ENCODE measurements around the gene CFAP53. TPM values are rescaled to one million over a fixed set of nuclear protein-coding genes. Genes with fewer than 3 reads are reported as not detected.

The CFAP53 gene
- polyA plus RNA-seq, 2 of the 4 experiments (the other 2 are of a cell fraction), result 0.54 to 0.66 TPM

DNA sequence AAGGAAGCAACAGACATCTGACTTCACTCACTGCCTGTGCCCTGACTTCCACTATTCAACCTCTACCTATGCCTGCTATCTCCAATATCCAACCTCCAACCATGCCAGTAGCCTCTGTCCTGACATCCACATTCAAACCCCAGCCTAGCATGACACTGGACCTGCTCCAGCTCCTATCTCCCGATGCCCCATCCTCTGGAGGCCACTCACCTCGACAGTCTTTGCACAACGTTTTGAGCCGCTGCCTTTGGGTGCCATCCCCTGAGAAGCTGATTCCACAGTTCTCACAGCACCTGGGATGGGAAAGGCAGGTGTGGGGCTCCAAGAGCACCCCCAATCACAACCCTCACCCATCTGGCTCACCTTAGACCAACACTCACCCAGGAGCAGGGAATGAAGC lies 10.2 kb upstream of the CFAP53 start:
- no peaks in the 10 kb centered on the region for H3K9me3 ChIP-seq
- POLR2A ChIA-PET, result no interaction called here
- H3K27ac ChIP-seq, result no peak overlapping the region
- no peak overlapping the region for H3K4me3 ChIP-seq
- no peak for ATAC-seq
- H3K4me1 ChIP-seq, result peaks cover 20% of the 10 kb centered on the region; the same call in 2 of the 3 replicates
- CTCF ChIA-PET, result interaction anchor here (1.0 to 1.1 kb wide), 2 partner anchors 8 to 58 kb away, joined by 3 read pairs; no protein-coding TSS in a partner anchor
- FAIRE-seq, result no peak
- TF ChIP-seq, protein P1, sequence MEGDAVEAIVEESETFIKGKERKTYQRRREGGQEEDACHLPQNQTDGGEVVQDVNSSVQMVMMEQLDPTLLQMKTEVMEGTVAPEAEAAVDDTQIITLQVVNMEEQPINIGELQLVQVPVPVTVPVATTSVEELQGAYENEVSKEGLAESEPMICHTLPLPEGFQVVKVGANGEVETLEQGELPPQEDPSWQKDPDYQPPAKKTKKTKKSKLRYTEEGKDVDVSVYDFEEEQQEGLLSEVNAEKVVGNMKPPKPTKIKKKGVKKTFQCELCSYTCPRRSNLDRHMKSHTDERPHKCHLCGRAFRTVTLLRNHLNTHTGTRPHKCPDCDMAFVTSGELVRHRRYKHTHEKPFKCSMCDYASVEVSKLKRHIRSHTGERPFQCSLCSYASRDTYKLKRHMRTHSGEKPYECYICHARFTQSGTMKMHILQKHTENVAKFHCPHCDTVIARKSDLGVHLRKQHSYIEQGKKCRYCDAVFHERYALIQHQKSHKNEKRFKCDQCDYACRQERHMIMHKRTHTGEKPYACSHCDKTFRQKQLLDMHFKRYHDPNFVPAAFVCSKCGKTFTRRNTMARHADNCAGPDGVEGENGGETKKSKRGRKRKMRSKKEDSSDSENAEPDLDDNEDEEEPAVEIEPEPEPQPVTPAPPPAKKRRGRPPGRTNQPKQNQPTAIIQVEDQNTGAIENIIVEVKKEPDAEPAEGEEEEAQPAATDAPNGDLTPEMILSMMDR (IDR thresholded peaks at IDR 0.05), result no peak
- TF ChIP-seq CBX8 (IDR thresholded peaks at IDR 0.05) (no peak), RAD21 (conservative IDR thresholded peaks at IDR 0.05 in 1 of 2, IDR thresholded peaks at IDR 0.05 in 1 of 2) (no peak), EP300 (IDR thresholded peaks at IDR 0.05) (no peak), CBX2 (IDR thresholded peaks at IDR 0.05; ENCODE audit: borderline replicate concordance, low read depth) (no peak), GATA3 (IDR thresholded peaks at IDR 0.05; ENCODE audit: borderline replicate concordance) (no peak), MAZ (IDR thresholded peaks at IDR 0.05; ENCODE audit: borderline replicate concordance, low read depth, low read length) (no peak), SREBF2 (IDR thresholded peaks at IDR 0.05) (no peak), ZC3H11A (IDR thresholded peaks at IDR 0.05) (no peak)
- TF ChIP-seq, protein P2, sequence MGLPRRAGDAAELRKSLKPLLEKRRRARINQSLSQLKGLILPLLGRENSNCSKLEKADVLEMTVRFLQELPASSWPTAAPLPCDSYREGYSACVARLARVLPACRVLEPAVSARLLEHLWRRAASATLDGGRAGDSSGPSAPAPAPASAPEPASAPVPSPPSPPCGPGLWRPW (IDR thresholded peaks at IDR 0.05), result no peak
- TF ChIP-seq, protein P3, sequence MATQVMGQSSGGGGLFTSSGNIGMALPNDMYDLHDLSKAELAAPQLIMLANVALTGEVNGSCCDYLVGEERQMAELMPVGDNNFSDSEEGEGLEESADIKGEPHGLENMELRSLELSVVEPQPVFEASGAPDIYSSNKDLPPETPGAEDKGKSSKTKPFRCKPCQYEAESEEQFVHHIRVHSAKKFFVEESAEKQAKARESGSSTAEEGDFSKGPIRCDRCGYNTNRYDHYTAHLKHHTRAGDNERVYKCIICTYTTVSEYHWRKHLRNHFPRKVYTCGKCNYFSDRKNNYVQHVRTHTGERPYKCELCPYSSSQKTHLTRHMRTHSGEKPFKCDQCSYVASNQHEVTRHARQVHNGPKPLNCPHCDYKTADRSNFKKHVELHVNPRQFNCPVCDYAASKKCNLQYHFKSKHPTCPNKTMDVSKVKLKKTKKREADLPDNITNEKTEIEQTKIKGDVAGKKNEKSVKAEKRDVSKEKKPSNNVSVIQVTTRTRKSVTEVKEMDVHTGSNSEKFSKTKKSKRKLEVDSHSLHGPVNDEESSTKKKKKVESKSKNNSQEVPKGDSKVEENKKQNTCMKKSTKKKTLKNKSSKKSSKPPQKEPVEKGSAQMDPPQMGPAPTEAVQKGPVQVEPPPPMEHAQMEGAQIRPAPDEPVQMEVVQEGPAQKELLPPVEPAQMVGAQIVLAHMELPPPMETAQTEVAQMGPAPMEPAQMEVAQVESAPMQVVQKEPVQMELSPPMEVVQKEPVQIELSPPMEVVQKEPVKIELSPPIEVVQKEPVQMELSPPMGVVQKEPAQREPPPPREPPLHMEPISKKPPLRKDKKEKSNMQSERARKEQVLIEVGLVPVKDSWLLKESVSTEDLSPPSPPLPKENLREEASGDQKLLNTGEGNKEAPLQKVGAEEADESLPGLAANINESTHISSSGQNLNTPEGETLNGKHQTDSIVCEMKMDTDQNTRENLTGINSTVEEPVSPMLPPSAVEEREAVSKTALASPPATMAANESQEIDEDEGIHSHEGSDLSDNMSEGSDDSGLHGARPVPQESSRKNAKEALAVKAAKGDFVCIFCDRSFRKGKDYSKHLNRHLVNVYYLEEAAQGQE (IDR thresholded peaks at IDR 0.05), result no peak
- H3K4me2 ChIP-seq, result no peak overlapping the region
- 88% methylated on average over 4 of the region's 4 CpGs for WGBS (ENCODE audit: missing lambda C conversion rate)
- DNase-seq (ENCODE audit: low read depth in 1 of 2, low spot score in 1 of 2), result no peak

DNA sequence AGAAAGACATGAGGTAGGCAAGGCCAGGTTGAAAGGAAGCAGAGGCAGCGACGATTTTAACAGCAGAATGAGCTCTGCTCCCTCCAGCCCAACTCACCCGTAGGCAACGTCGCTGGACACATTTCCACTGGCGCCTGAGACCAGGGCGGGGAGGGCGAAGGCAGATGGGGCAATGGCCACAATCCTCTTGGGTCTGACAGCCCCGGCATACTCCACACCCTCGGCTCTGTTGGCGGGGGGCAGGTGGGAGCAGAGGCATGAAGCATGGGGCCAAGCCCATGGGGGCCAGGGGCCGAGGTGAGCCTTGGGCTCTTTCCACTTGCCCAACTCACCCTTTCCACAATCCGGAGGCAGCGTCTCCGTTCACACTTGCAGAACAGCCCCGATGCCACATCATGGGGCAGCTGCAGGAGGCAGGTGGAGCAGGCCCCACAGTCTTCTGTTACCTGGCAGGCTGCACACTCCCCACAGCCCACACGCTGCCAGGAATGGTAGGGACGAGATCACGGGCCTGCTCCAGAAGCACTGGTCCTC lies 9.3 kb upstream of the CFAP53 start:
- Histone ChIP-seq H3K4me1 (peaks cover 20% of the 10 kb centered on the region; the same call in 2 of the 3 replicates), H3K4me3 (no peak overlapping the region), H3K27ac (no peak overlapping the region), H3K9me3 (no peaks in the 10 kb centered on the region), H3K4me2 (no peak overlapping the region)
- TF ChIP-seq TP53 (CRISPR knock-in tag; IDR thresholded peaks at IDR 0.05) (no peak), HOXA7 (CRISPR knock-in tag; IDR thresholded peaks at IDR 0.05) (no peak), JUN (IDR thresholded peaks at IDR 0.05) (no peak), TFCP2L1 (CRISPR knock-in tag; IDR thresholded peaks at IDR 0.05) (no peak), CHD2 (IDR thresholded peaks at IDR 0.05; ENCODE audit: low read length, partially characterized antibody) (no peak), CHD4 (IDR thresholded peaks at IDR 0.05; ENCODE audit: borderline replicate concordance) (no peak)
- TF ChIP-seq, protein P4, sequence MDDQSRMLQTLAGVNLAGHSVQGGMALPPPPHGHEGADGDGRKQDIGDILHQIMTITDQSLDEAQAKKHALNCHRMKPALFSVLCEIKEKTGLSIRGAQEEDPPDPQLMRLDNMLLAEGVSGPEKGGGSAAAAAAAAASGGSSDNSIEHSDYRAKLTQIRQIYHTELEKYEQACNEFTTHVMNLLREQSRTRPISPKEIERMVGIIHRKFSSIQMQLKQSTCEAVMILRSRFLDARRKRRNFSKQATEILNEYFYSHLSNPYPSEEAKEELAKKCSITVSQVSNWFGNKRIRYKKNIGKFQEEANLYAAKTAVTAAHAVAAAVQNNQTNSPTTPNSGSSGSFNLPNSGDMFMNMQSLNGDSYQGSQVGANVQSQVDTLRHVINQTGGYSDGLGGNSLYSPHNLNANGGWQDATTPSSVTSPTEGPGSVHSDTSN (IDR thresholded peaks at IDR 0.05), result no peak
- WGBS (ENCODE audit: missing lambda C conversion rate), result 96% methylated on average over 14 of the region's 19 CpGs
- ChIA-PET POLR2A (no interaction called here), CTCF (no interaction called here)
- DNase-seq (ENCODE audit: low read depth in 1 of 2, low spot score in 1 of 2), result no peak
- no peak for FAIRE-seq
- no peak for ATAC-seq
